GM19023 (cell line): ENCODE measurements around the gene TMEM18.

Experiments
- ATAC-seq: cut with Tn5 transposase; IDR thresholded peaks from one replicate; pipeline ENCODE4 v1.9.1; 2021; ENCODE audit warnings: mild to moderate bottlenecking, moderate library complexity; ENCODE audit not compliant: unreplicated experiment

Gene TMEM18

DNA sequence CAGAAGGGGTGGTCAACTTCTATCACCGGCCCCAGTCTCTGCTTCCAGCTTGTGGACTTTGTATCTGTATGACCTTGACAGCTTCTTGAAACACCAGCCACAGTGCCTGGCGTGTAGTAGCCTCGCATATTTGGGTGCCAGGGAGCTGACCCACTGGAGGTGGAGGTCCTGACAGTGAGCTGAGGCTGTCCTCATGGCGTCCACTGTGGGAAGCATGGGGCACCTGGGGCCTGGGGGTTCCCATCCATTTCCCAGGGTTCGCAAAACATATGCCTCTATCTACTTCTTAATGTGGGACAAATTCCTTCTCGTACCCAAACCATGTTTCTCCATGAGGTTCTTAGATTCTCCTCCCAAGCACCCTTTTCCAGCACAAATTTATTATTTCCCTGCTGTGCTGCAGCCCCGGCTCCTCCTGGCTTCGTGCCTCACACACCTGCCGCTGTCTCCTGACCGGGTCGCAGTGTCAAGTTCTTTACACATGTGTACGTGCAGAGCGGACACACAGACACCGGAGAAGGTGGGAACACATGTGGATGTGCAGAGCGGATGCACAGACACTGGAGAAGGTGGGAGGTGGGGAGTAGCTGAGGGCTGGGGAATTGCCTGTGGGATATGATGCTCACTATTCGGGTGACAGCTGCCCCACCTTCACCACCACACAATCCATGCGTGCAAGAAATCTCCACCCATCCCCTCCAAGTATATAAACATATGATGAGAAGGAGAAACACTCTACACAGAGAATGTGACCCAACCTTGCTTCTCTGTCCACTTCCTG, 23.4 kb downstream of the TMEM18 start:
- ATAC-seq, result no peak

GRCh38 chr2:652881-653480, 24.2 kb downstream of the TMEM18 start:
- no peak for ATAC-seq

DNA sequence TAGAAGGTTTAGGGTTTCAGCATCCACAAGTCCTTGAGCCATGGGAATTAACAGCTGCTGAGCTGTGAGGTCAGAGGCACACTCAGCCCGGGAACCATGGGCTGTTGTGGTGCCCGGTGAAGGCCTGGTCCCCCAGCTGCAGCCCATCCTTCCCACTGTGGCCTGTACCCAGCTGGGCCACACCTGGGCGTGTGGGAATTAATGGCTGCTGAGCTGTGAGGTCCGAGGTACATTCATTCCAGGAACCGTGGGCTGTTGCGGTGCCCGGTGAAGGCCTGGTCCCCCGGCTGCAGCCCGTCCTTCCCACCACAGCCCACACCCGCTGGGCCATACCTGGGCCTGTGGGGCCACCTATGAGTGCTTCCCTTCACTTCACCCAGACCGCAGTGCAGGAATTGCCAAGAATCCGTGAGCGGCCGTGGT, 25.2 kb downstream of the TMEM18 start:
- ATAC-seq, result no peak

DNA sequence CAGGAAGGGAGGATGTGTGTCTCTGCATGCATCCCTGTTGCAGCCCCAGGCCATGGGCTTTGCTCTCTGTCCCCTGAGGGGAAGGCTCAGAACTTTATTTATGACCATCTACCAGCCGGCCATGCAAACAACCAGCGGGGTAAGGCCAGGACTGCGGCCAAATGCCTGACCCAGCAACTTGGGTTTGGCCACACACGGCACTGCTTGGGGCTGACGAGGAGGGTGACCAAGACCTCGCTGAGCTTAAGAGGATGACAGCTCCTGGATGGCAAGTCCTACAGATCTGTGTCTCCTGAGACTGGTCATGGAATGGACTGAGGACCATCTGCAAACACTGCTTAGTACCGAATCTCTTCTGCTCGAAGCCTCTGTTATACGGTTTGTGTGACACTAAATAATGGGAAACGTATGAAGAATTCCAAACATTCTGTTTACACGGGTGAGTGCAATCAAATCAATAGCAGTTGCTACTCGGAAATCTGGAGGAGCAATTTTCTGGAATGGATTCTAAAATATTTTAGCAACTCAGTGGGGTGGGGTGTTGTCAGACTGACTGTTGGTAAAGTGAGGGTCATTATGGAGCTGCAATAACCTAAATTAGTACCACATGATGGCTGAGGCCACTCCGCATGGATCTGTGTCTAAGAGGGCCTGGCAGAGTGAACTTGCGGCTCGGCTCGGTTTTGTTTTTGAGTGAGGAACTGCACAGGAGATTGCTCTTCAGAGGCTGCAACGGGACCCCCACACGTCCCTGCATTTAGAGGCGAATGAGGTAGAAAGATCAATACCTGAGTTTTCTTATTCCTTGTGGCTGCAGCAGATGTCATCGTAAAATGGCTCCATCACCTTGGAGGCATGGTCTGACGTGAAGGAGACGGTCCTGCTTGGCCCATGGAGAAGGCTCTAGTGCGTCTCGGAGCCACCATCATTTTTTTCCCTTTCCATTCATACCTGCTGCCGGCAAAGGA, 26.6 kb downstream of the TMEM18 start:
- no peak for ATAC-seq

GRCh38 chr2:649426-650342, 27.5 kb downstream of the TMEM18 start:
- no peak for ATAC-seq

GRCh38 chr2:648476-649424, 28.5 kb downstream of the TMEM18 start:
- ATAC-seq, result no peak

DNA sequence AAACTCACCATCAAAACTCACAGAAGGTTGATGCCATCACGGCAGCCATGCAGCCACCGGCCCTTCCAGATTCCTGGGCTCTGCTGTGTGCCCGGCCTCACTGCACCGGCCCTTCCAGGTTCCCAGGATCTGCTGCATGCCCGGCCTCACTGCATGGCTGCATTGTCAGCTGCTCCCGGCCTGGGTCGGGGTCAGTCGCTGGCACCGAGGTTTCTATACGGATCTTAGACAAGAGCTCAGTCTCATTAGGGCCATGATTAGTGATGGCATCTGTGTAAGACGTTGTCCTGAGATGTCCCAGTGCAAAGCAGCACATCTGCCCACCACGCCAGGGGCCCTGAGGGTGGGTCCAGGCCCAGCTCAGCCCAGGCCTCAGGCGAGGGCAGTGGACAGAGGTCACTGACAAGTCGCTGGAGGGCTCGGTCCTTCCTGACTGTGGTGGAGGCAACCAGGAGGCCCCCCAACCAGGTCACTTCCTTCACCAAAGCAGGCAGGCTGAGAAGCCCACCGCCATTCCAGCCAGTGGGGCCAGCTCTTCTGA, 29.4 kb downstream of the TMEM18 start:
- no peak for ATAC-seq

DNA sequence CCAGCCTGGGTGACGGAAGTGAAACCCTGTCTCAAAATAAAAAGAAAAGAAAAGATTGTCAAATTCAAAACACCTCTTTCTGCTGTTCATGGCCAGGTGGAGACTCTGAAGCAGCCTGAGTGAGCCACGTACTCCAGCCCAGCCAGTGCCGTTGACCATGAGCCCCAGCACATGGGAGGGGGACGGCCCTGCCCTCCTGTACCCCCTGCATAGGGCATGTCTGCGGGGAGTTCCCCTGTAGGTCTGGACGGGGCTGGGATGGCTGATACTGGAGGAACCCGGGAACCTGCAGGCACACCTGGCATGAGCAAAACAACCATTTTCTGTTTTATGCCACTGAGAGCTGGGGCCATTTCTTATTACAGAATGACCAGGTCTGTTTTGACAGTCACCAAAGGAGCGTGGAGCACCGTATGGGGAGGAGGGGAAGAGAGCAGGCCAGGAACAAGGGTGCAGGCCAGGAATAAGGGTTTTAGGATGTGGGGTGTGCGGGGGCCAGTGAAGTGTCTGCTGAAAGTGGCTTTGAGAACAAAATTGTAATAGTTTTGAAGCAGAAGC, 30.1 kb downstream of the TMEM18 start:
- no peak for ATAC-seq

DNA sequence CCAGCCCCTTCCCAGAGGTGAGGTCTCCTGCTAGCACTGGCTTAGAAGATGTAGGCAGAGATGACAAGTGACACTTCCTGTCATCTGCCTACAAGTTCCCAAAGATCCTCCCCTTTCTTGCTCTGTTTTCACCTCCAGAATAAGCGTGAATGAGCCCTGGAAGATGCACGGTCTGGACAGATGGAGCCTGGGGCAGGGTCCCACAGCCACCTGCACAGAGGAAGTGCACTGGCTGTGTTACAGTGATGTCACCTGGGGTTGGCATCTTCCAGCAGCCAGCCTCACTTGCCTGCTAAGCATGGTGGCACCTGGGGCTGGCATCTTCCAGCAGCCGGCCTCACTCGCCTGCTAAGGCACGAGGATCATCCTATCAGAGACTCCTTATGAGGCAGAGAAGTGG, 32.3 kb downstream of the TMEM18 start:
- ATAC-seq, result no peak

DNA sequence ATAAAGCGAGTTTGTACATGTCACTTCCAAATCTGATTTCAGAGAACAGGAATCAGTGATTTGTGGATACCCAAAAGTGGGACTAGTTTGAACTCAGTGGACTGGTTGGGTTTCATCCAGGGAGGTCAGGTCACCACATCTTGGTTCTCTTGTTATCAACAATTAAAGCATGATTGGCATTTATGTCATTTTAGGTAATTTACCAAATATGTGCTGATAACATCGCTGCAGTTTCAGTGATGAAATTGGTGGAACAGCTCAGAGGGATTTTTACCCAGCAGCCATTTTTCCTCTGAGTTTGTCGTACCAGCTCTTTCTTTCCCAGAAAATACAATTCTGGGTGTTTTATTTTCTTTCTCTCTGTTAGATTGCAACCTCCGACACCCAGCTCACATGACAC, 33.4 kb downstream of the TMEM18 start:
- no peak for ATAC-seq

DNA sequence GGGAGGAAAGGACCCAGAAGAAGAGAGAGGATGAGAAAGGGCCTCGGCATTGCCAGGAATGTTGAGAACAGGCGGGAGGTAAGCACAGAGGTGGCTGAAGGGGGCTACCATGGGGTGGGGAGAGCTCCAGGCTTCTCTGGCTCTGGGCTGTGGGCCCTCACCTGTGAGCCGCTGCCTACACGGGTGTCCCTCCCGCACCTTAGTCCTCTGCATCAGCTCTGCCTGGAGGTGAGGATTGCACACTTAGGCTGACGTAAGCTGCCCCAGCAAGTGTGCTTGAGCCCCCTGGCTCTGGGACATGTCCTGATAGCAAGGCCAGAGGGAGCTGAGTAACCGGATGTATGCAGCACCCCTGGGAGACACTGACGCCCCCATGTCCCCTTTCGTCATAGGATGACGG, 33.9 kb downstream of the TMEM18 start:
- ATAC-seq, result no peak

GRCh38 chr2:641872-642815, 35.1 kb downstream of the TMEM18 start:
- no peak for ATAC-seq

GRCh38 chr2:641164-641871, 35.9 kb downstream of the TMEM18 start:
- ATAC-seq, result no peak

GRCh38 chr2:639703-640102, 37.5 kb downstream of the TMEM18 start:
- ATAC-seq, result no peak

DNA sequence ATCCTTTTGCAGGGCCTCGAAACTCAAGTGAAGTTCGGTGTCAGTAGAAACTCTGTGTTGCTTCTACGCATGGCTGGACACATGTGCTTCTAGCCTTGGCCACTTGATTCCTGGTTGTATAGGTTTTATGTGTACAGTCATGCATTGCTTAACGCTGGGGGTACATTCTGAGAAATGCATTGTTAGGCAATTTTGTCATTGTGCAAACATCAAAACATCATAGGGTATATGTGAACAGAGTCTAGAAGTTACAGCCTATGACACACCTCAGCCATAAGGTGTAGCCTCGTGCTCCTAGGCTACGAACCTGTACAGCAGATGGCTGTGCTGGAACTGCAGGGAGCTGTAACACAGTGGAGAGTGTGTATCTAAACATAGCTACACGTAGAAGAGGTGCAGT, 39.4 kb downstream of the TMEM18 start:
- no peak for ATAC-seq

DNA sequence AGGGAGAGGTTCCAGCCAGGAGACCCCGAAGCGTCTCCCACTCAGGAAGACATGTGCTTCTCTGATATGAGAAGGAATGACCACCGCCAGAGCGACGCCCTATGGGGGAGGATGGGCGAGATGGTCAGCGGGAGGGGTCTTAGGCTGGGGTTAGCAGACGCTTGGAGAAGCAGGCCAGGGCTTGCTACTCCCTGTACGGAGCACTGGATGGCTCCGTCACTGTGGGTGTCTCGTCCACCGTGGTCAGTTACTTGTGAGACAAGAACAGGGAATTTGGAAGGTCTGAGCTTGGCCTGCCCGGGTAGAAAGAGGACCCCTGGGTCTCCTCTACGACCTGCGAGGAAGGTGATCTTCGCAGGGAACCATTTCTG, 39.8 kb downstream of the TMEM18 start:
- ATAC-seq, result no peak
